GM21526 (cell line): Measurements from ENCODE around the gene CTIF.

Experiments used
- ATAC-seq: cut with Tn5 transposase; IDR thresholded peaks from one replicate; pipeline ENCODE4 v1.9.1; 2021; ENCODE audit warnings: moderate library complexity; ENCODE audit not compliant: unreplicated experiment, low FRiP score

Gene CTIF

DNA sequence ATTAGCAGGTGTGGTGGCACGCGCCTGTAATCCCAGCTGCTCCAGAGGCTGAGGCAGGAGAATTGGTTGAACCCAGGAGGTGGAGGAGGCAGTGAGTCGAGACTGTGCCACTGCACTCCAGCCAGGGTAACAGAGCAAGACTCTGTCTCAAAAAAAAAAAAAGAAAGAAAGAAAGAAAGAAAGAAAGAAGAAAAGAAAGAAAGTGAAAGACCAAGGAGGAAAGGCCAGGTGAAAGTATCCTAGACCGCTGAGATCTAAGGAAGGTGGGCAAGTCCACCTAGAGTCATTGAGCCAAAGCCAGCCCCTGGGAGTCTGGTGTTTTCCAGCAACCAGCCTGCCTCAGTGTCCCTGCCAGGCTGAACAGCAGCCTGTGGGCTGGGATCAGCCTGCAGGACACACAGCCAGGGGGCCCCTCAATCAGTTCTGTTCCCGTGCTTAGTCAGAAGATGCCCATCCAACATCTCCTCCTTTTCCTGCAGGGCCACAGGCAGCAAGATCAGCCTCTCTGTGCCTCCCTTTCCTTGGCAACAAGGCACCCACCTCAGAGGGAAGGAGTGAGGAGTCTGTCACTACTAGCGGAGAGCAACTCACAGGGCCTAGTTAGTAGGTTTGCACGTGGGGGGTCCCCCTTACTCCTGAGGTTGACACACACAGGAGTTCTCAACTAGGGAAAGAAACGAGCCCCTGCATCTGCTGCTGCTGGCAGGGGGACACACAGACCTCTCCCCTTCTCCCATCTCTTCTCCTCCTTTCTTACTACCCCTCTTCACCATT lies 347.9 kb downstream of the CTIF start:
- no peak for ATAC-seq

- no peak for ATAC-seq
Measured at GRCh38 chr18:48887294-48887904, 348.6 kb downstream of the CTIF start.

GRCh38 chr18:48887905-48888772 lies 349.3 kb downstream of the CTIF start:
- ATAC-seq = no peak

GRCh38 chr18:48888773-48889080 lies 349.9 kb downstream of the CTIF start:
- ATAC-seq = no peak

DNA sequence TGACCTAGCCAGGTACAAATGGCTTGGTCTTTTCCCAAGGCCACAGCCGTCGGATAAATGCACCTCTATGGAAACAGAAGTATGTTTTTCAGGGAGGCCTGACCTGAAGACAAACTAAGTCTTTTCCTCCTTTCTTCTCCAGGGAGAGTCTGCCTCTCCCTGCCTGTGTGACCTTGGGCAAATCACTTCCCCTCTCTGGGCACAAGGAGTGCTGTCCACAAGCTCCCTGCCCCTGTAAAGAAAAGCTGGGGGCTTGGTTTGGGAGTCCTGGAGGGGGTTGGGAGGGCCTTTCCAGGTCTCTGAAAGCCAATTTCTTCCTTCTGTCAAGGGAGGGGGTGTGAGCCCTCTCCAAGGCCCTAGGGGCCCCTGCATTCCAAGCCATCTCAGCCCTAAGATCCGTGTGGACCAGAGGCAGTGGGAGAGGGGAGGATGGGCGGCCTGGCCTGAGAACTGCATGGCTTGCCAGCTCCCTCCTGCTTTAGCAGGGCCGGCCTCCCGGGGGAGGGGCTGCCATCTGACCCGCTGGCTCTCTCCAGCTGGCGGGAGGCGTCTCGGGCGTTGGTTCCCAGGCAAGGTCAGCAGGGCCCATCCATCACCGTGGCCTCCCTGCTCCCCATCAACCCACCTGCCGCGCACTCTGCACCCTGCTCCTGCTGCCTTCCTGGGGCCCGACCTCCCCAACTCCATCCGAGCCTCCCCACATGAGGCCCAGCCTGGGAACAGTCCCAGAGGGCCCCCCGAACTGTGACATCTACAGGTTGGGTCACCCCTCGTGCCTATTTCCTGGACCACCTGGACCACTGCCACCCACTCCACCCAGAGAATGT lies 350.5 kb downstream of the CTIF start:
- no peak for ATAC-seq

DNA sequence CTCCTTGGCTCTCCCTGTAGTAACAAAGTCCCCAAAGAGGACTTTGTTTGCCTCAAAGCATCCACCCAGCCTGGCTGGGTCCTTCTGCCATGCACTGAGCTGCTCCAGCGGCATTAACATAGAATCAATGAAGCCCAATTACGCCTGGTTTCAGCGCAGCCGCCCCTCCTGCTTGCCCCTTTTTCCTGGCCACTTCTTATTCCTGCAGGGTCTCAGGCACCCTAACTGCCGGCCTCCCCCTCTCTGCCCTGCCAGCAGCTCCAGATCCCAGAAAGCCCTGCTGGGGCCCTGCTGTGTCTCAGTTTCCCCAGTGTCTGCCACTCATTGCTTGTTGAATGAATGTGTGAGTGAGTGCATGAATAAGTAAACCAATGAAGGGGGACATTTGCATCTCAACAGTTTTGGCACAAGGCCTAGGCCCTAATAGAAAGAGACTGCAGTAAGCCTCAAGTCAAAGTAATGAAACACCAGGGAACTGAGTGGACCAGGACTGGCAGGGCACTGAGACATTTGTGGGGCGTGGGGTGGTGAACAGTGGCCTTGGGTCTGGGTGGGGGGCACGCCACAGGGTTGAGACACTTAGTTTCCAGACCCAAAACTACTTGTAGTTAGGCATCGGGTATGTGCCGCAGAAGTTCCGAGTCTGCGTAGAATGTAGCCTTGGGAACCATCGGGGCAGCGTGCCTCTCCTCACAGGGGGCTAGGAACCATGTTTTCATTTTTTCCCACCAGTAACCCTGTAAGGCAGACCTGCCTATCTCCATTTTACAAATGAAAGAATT lies 351.3 kb downstream of the CTIF start:
- no peak for ATAC-seq

GRCh38 chr18:48891721-48892120 lies 352.9 kb downstream of the CTIF start:
- ATAC-seq = no peak

- no peak for ATAC-seq
Measured at GRCh38 chr18:48892146-48892855, 353.5 kb downstream of the CTIF start.

DNA sequence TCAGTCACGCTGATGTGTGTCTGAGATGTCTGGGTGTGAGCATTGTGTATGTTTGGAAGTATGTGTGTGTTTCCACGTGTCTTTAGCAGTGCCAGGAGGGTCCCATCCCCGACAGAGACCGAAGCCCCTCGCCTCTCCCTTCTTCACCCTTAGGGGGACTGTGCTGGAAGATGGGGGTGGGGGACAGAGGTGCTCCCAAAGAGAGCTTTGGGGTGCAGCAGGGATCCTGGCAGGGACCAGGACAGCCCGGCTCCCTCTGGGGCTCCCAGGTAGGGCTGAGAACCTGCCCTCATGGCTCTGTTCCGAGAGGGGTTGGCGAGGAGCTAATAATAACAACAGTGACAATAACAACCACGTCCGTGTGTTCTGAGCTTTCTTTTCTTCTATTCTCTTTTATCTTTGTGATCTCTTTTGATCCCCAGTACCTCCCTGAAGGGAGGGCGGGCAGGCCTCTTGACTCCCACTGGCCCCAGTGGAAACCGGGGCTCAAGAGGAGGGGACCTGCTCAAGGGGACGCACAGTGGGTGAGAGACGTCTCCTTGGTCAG lies 354.3 kb downstream of the CTIF start:
- ATAC-seq = no peak

DNA sequence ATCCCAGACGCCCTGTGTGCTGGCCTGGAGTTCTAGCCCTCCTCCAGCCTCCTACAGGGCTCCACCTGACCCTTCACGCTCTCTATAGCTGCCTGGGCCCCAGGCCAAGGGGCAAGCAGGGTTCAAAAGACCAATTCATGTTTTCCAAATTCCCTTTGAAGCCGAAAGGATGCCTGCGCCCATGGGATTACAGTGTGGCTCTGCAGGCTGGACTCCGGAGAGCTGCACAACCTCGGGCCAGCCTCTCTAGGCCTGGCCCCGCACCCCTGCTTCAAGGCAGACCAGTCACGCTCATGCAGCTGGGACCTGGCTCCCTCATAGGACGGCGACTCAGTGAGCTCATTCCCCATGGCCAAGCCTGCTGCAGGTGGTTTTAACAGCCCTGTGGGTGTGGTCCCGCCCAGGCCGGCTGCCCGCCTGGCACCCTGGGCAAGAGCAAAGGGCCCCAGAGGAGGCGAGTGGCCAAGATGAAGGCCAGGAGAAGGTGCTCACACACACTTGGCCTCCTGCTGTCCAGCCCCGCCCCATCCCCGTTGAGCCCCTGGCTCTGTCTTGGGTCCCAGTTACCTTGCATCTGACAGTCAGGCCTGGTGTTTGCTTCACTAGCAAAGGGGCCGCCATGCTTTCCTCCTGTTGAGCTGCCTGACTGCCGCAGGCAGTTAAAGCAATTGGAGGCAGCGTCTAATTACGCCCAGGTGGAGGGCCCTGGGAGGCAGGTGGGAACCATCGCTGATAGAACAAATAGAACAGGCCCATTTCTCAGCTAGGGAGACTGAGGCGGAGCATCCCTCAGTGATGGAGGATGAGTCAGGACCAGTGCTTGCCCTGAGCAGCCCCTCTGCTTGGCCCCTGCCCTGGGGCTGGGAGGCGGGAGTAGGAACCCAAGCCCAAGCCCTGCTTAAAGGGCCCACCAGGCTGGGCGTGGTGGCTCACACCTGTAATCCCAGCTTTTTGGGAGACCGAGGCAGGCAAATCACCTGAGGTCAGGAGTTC lies 355.1 kb downstream of the CTIF start:
- ATAC-seq = no peak

DNA sequence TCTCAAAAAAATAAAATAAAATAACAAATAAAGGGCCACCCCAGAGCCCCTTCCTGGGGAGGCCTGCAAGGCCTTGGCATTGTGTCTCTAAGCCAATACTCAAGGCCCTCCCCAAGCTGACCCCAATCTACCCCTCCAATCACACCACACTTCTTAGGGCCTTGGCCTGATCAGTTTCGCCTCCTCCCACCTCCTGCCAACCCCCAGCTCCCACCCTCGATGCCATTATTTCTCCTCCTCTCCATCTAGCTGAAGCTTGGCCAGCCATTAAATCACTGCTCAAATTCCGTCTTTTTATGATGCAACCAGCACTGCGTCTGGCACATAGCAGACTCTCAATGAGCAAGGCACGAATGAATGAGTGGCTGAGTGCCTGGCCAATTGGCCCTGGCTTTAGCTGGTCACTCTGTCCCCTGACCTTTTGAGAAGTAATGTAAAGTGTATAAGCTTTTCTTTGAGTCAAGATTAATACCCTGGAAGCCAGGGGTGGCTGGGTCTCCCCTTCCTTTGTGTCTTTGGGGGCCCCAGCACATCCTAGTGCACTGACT lies 356.0 kb downstream of the CTIF start:
- no peak for ATAC-seq

DNA sequence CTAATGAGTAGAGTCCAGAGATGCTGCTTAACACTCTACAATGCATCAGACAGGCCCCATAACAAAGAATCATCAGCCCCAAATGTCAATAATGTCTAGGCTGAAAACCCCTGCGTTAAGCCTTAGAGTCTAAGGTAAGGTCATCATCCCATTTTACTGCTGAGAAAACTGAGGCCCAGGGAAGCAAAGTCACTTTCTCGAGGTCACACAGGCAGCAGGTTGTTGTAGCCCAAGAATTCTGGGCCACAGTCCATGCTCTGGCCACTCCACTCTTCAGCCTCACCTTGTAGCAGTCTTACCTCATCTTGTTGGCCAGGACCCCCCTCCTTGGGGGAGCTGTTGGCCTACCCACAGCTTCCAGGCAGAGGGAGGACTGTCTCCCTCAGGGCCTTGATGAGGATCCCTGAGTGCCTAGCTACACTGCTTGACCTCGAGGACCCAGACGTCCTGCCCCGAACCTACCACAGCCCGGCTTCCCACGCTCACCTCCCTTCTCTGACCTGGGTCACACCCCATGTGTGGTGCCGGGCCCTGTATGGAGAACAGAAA lies 357.6 kb downstream of the CTIF start:
- ATAC-seq = no peak

DNA sequence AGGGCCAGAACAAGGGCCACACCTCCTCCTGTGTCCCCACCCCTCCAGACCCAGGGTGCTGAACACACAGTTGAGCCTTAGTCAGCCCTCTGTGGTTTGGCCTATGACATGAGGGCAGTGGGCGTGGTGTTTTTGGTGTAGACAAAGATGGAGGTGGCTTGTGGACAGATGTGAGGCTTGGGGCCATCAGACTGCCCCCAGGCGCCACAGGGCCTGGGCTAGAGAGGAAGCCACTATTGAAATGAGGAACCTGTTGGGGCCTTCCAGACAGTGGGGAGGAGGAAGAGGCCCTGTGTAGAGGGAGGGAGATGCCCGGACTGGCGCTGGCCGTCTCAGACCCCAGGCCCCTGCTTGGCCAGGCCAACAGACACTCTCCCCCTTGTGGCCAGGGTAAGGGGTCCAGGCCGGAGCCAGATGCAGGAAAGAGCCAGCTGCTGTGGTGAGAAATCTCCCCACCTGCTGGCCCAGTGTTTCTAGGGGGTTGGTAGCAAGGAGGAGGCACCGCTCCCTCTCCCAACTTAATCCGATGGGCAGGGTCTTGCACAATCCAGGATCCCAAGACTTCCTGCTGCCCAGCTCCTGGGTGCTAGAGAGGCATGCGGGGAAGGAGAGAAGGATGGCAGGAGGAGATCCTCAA lies 358.2 kb downstream of the CTIF start:
- ATAC-seq = no peak

- ATAC-seq = no peak
Measured at GRCh38 chr18:48897531-48897930, 358.7 kb downstream of the CTIF start.

DNA sequence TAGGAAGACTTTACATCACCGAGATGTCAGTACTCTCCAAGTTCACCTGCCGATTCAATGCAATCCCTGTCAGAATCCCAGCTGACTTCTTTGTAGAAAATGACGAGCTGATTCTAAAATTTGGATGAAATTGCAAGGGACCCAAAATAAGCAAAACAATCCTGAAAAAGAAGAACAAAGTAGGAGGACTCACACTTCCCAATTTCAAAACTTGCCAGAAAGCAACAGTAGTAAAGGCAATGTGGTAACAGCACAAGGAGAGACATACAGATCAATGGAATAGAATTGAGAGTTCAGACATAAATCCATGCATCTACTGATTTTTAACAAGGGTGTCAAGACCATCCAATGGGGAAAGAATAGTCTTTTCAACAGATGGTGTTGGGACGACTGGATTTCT lies 359.7 kb downstream of the CTIF start:
- ATAC-seq = no peak

DNA sequence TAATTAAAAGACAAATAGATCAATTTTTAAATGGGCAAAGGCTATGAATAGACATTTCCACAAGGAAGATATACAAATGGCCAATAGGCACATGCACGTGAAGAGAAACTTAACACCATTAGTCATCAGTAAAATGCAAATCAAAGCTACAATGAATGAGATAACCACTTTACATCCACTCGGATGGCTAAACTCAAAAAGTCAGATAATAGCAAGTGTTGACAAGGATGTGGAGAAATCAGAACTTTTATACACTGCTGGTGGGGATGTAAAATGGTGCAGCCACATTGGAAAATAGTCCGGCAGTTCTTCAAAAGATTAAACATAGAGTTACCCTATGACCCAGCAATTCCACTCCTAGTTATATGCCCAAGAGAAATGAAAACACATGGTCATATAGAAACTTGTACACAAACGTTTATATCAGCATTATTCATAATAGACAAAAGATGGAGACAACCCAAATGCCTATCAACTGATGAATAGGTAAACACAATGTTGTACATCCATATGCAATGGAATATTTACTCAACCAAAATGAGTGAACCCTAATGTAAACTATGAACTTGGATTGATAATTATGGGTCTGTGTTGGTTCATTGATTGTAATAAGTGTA lies 360.8 kb downstream of the CTIF start:
- no peak for ATAC-seq
